ENCODE data around the gene CACFD1.

CACFD1 gene

GRCh38 chr9:133484671-133485437 lies 25.1 kb downstream of the CACFD1 start:
- no peak overlapping the region for H3K4me3 ChIP-seq (ENCODE audit: low read depth in 1 of 2, low read length in 2 of 2)
- no peak overlapping the region for H3K9ac ChIP-seq (ENCODE audit: low read depth, low read length)
- no peak overlapping the region for H3K27ac ChIP-seq (ENCODE audit: low read length)
- peaks cover 9% of the 10 kb centered on the region for H3K4me1 ChIP-seq (ENCODE audit: insufficient read depth, low read length)
- no peak overlapping the region for H2AFZ ChIP-seq (ENCODE audit: low read depth, low read length)
- H4K20me1 ChIP-seq (ENCODE audit: insufficient read depth, low read length): no peaks in the 10 kb centered on the region
- H3K9me3 ChIP-seq (ENCODE audit: insufficient read depth, low read length, severe bottlenecking): no peaks in the 10 kb centered on the region
- H3K4me2 ChIP-seq (ENCODE audit: insufficient read depth, low read length): no peak overlapping the region
- DNase-seq: no peak
- no peaks in the 10 kb centered on the region for H3K36me3 ChIP-seq (ENCODE audit: insufficient read depth, low read length)
- TF ChIP-seq EZH2 (IDR thresholded peaks at IDR 0.05; ENCODE audit: borderline replicate concordance, low read depth, low read length, severe bottlenecking) (no peak), CTCF (IDR thresholded peaks at IDR 0.05; ENCODE audit: borderline replicate concordance, extremely low read depth, low read length, poor library complexity, severe bottlenecking) (no peak)
- no peaks in the 10 kb centered on the region for H3K79me2 ChIP-seq (ENCODE audit: insufficient read depth, low read length)
- no peak for ATAC-seq (ENCODE audit: insufficient read depth, low read depth)
- no peaks in the 10 kb centered on the region for H3K27me3 ChIP-seq (ENCODE audit: insufficient read depth, low read length, poor library complexity)

DNA sequence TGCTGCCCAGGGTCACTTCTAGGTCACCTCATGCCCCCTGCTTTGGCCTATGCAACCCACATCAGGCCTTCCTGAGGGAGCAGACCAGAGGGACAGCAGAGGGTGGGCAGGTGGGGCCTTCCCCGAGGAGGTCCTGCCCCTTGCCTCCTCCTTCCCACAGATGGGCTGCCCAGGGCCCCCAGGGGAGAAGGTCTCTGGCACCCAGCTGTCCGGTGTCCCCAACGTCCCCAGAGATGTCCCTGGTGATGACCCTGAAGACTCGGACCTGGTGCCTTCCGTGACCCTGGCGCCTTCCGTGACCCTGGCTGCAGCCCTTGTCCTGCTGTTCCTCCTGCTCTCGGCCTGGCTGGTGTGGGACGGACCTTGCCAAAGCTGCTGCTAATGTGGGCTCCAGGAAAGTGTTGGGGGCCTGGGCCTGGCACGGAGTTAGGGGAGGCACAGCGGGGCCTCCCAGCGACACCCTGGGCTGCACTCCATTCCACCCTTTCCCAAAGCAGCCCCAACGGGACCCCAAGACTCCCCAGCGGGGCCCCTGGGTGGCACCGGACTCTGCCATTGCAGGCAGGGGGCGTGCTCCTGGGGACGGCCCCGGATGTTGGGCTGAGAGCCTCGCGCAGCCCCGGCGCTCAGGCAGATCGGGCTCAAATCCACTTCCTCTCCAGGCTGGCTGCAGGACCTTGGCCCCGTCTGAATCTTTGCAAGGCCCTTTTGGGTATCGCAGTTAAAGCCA lies 25.9 kb downstream of the CACFD1 start:
- no peaks in the 10 kb centered on the region for H3K9me3 ChIP-seq (ENCODE audit: insufficient read depth, low read length, severe bottlenecking)
- H3K27ac ChIP-seq (ENCODE audit: low read length): peak overlapping the region; percentile 52; the same call in 1 of the 2 replicates
- peak overlapping the region; percentile 74 for H2AFZ ChIP-seq (ENCODE audit: low read depth, low read length)
- peak overlapping the region; percentile 46 for H3K9ac ChIP-seq (ENCODE audit: low read depth, low read length)
- TF ChIP-seq EZH2 (IDR thresholded peaks at IDR 0.05; ENCODE audit: borderline replicate concordance, low read depth, low read length, severe bottlenecking) (no peak), CTCF (IDR thresholded peaks at IDR 0.05; ENCODE audit: borderline replicate concordance, extremely low read depth, low read length, poor library complexity, severe bottlenecking) (no peak)
- no peaks in the 10 kb centered on the region for H4K20me1 ChIP-seq (ENCODE audit: insufficient read depth, low read length)
- DNase-seq (peak; percentile 30), ATAC-seq (ENCODE audit: insufficient read depth, low read depth) (peak; percentile 60)
- H3K4me2 ChIP-seq (ENCODE audit: insufficient read depth, low read length): peak overlapping the region; percentile 59
- H3K79me2 ChIP-seq (ENCODE audit: insufficient read depth, low read length): no peaks in the 10 kb centered on the region
- H3K4me1 ChIP-seq (ENCODE audit: insufficient read depth, low read length): peaks cover 7% of the 10 kb centered on the region
- H3K4me3 ChIP-seq (ENCODE audit: low read depth in 1 of 2, low read length in 2 of 2): peak overlapping the region in 1 of 2 experiments; percentile 34; a peak in 1 of 4 replicates
- no peaks in the 10 kb centered on the region for H3K27me3 ChIP-seq (ENCODE audit: insufficient read depth, low read length, poor library complexity)
- no peaks in the 10 kb centered on the region for H3K36me3 ChIP-seq (ENCODE audit: insufficient read depth, low read length)

DNA sequence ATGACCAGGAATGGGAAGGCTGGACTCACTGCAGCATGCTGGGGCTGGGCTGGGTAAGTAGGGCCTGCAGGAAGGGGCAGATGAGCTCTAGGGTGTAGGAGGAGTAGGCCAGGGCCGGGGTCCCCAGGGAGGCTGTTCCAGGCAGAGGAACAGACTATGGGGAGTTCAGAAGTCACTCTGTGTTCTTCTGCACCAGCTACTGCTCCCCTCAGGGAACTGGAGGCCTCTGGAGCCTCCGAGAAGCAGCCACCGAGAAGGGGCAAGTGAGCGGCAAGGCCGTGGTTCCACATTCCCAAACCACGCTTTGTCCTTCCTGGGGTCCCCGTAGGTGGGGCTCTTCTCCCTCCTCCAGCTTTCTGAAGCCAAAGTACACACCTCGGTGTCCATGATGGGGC lies 27.6 kb downstream of the CACFD1 start:
- peaks cover 7% of the 10 kb centered on the region for H3K4me1 ChIP-seq (ENCODE audit: insufficient read depth, low read length)
- H3K27me3 ChIP-seq (ENCODE audit: insufficient read depth, low read length, poor library complexity): no peaks in the 10 kb centered on the region
- H2AFZ ChIP-seq (ENCODE audit: low read depth, low read length): no peak overlapping the region
- ATAC-seq (ENCODE audit: insufficient read depth, low read depth) (no peak), DNase-seq (no peak)
- H3K36me3 ChIP-seq (ENCODE audit: insufficient read depth, low read length): no peaks in the 10 kb centered on the region
- H3K4me2 ChIP-seq (ENCODE audit: insufficient read depth, low read length): no peak overlapping the region
- H4K20me1 ChIP-seq (ENCODE audit: insufficient read depth, low read length): no peaks in the 10 kb centered on the region
- H3K9me3 ChIP-seq (ENCODE audit: insufficient read depth, low read length, severe bottlenecking): no peaks in the 10 kb centered on the region
- no peak overlapping the region for H3K4me3 ChIP-seq (ENCODE audit: low read depth in 1 of 2, low read length in 2 of 2)
- TF ChIP-seq EZH2 (IDR thresholded peaks at IDR 0.05; ENCODE audit: borderline replicate concordance, low read depth, low read length, severe bottlenecking): no peak
- TF ChIP-seq CTCF (IDR thresholded peaks at IDR 0.05; ENCODE audit: borderline replicate concordance, extremely low read depth, low read length, poor library complexity, severe bottlenecking): no peak
- H3K9ac ChIP-seq (ENCODE audit: low read depth, low read length): no peak overlapping the region
- H3K79me2 ChIP-seq (ENCODE audit: insufficient read depth, low read length): no peaks in the 10 kb centered on the region
- no peak overlapping the region for H3K27ac ChIP-seq (ENCODE audit: low read length)
